Stimulated activated CD8-positive, alpha-beta memory T cell treated with anti-CD3 and anti-CD28 coated beads, Interleukin-4, amount 100 ng/mL, for 24 hours (primary cell): Measurements from ENCODE around the gene CPHXL.

Experiments used
- DNase-seq: peaks from one replicate; pipeline ENCODE4 v3.0.0-alpha.2; 2020; ENCODE audit warnings: low read depth

CPHXL gene

GRCh38 chr16:75701361-75701760 lies 24.9 kb downstream of the CPHXL start, which contains the start of gene DUXB:
Gene DUXB (minus strand): TSS chr16:75701461. CDS start chr16:75701418, 43 bp downstream.
- DNase-seq = no peak

GRCh38 chr16:75697571-75697970 lies 28.7 kb downstream of the CPHXL start:
- no peak for DNase-seq

GRCh38 chr16:75695708-75696107 lies 30.6 kb downstream of the CPHXL start:
- no peak for DNase-seq

- DNase-seq = no peak
Observed at GRCh38 chr16:75687361-75687760, 38.9 kb downstream of the CPHXL start.

- DNase-seq = no peak
Observed at GRCh38 chr16:75682308-75682707, 44.0 kb downstream of the CPHXL start.

- no peak for DNase-seq
Observed at GRCh38 chr16:75679366-75679765, 46.9 kb downstream of the CPHXL start.

GRCh38 chr16:75676909-75677308 lies 49.4 kb downstream of the CPHXL start, which contains the start of gene CPHXL2:
Gene CPHXL2 (minus strand): TSS chr16:75677009. CDS start chr16:75676999, 10 bp downstream.
- no peak for DNase-seq

GRCh38 chr16:75667503-75667902 lies 58.8 kb downstream of the CPHXL start:
- DNase-seq = no peak
